Esophagus (tissue), 2 donors: ENCODE results near the gene CRHR1. TPM values are rescaled to one million over a fixed set of nuclear protein-coding genes. Genes with fewer than 3 reads are reported as not detected.
"Not testable (repeated sequence)": the region's sequence is repeated elsewhere in the genome, so short reads cannot be mapped to it uniquely, and the experiment has no call there.

Source experiments
- H3K27ac ChIP-seq, 2 donors: one replicate each; pipeline ENCODE4 v1.5.1; 2013; ENCODE audit warnings: low read depth in 2 of 2, mild to moderate bottlenecking in 2 of 2, inconsistent platforms in 1 of 2, low read length in 1 of 2, moderate library complexity in 1 of 2
- H3K27me3 ChIP-seq, 2 donors: one replicate each; pipeline ENCODE4 v1.6.1; 2013; ENCODE audit warnings: low read length in 2 of 2, control low read depth in 1 of 2, mild to moderate bottlenecking in 1 of 2; ENCODE audit not compliant: insufficient read depth in 2 of 2, control insufficient read depth in 1 of 2
- H3K36me3 ChIP-seq, 2 donors: one replicate each; pipeline ENCODE4 v1.6.1; 2013; ENCODE audit warnings: low read length in 1 of 2; ENCODE audit not compliant: control insufficient read depth in 2 of 2, insufficient read depth in 2 of 2
- H3K4me1 ChIP-seq, 2 donors: one replicate each; pipeline ENCODE4 v1.6.1; 2013; ENCODE audit warnings: low read length in 1 of 2; ENCODE audit not compliant: control insufficient read depth in 2 of 2, insufficient read depth in 2 of 2
- H3K4me3 ChIP-seq, 2 donors: one replicate each; pipeline ENCODE4 v1.5.1; 2013; ENCODE audit warnings: low read length in 2 of 2, mild to moderate bottlenecking in 2 of 2, low read depth in 1 of 2, moderate library complexity in 1 of 2
- H3K9me3 ChIP-seq, 2 donors: one replicate each; pipeline ENCODE4 v1.6.1; 2013; ENCODE audit warnings: mild to moderate bottlenecking in 2 of 2, low read depth in 1 of 2, low read length in 1 of 2, moderate library complexity in 1 of 2; ENCODE audit not compliant: control insufficient read depth in 2 of 2, insufficient read depth in 1 of 2
- WGBS, 2 donors: extraction: QIAGEN DNeasy Blood & Tissue Kit; methylation state at CpG; one replicate each; pipeline ENCODE4 v1.1.7; 2013; 5-methylcytosine and 5-hydroxymethylcytosine counted together
- polyA plus RNA-seq, 2 donors: library from polyadenylated mRNA; stranded (reverse); fragments of 200-250 nt; gene quantifications; one replicate each; pipeline ENCODE4 v1.2.3, GENCODE V29; 2013
- donor health status: healthy with polysubstance abuse.
- donor health status: Bipolar disorder and iron deficiency.

Gene CRHR1
- polyA plus RNA-seq, 2 donors, result 0.15 to 0.31 TPM

DNA sequence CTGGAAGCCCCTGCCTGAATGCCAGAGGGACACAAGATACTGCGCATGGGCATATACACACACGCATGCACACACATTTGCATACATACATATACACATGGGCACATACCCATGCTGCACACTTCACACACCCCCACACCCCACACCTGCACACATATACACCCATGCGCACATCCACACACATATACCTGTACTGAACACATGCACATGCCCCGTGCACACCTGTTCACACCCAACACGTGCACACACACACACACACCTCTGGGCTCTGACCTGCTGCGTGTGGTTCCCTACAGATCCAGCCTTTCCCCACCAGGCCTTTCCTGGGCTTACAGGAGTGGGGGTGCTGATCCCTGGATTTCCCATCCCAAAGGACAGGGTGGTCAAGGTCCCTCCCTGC, 66.9 kb downstream of the CRHR1 start:
- Histone ChIP-seq H3K9me3 (no peaks in the 10 kb centered on the region), H3K36me3 (no peaks in the 10 kb centered on the region), H3K27me3 (no peaks in the 10 kb centered on the region), H3K4me3 (no peak overlapping the region), H3K4me1 (no peaks in the 10 kb centered on the region), H3K27ac (no peak overlapping the region)
- WGBS, 2 donors, result 80% methylated on average over 6 of the region's 6 CpGs

DNA sequence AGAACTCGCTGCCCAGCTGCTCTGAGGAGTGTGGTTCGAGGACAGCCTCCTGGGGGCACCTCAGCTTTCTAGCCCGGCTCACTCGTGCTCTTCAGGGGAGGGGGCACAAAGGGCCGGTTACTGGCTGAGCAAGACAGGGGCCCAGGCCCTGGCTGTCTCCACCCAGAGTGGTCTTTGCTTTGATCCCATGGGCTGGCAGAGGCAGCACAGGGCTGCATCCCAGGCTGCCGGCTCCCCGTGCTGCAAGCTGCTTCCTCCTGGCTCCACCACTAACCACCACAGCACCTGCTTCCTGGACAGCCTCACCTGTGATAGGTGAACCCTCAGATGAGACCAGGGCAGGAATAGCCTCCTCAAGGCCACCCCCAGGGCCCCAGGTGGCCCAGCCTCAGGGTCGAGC, 67.3 kb downstream of the CRHR1 start:
- Histone ChIP-seq H3K4me3 (no peak overlapping the region), H3K9me3 (no peaks in the 10 kb centered on the region), H3K4me1 (no peaks in the 10 kb centered on the region), H3K27me3 (no peaks in the 10 kb centered on the region), H3K27ac (no peak overlapping the region), H3K36me3 (no peaks in the 10 kb centered on the region)
- WGBS, 2 donors, result 44 to 45% methylated on average over 8 of the region's 8 CpGs

GRCh38 chr17:45851873-45852272, 67.8 kb downstream of the CRHR1 start:
- Histone ChIP-seq H3K4me1 (no peaks in the 10 kb centered on the region), H3K36me3 (no peaks in the 10 kb centered on the region), H3K4me3 (no peak overlapping the region), H3K27ac (no peak overlapping the region), H3K9me3 (no peaks in the 10 kb centered on the region), H3K27me3 (no peaks in the 10 kb centered on the region)
- 65 to 67% methylated on average over 1 of the region's 1 CpG for WGBS, 2 donors

GRCh38 chr17:45852535-45853297, 68.6 kb downstream of the CRHR1 start:
- H3K9me3 ChIP-seq, result no peaks in the 10 kb centered on the region
- no peak overlapping the region for H3K4me3 ChIP-seq
- no peak overlapping the region for H3K27ac ChIP-seq
- no peaks in the 10 kb centered on the region for H3K27me3 ChIP-seq
- WGBS, 2 donors, result 23 to 27% methylated on average over 12 of the region's 12 CpGs
- H3K36me3 ChIP-seq, result no peaks in the 10 kb centered on the region
- H3K4me1 ChIP-seq, result no peaks in the 10 kb centered on the region

- Histone ChIP-seq H3K27ac (no peak overlapping the region), H3K9me3 (no peaks in the 10 kb centered on the region), H3K27me3 (no peaks in the 10 kb centered on the region), H3K36me3 (no peaks in the 10 kb centered on the region), H3K4me1 (no peaks in the 10 kb centered on the region), H3K4me3 (no peak overlapping the region)
- WGBS, 2 donors, result 67 to 73% methylated on average over 9 of the region's 9 CpGs
These were observed 70.1 kb downstream of the CRHR1 start for GRCh38 chr17:45854209-45854608.

GRCh38 chr17:45855691-45856336, 71.7 kb downstream of the CRHR1 start:
- no peak overlapping the region for H3K27ac ChIP-seq
- no peaks in the 10 kb centered on the region for H3K27me3 ChIP-seq
- WGBS, 2 donors, result 56 to 60% methylated on average over 2 of the region's 2 CpGs

GRCh38 chr17:45857977-45858708, 74.0 kb downstream of the CRHR1 start:
- H3K4me1 ChIP-seq, result no peaks in the 10 kb centered on the region
- 40 to 41% methylated on average over 10 of the region's 10 CpGs for WGBS, 2 donors
- peaks cover 0 to 2% of the 10 kb centered on the region in 2 donors for H3K9me3 ChIP-seq
- H3K4me3 ChIP-seq, result no peak overlapping the region
- H3K27ac ChIP-seq, result no peak overlapping the region
- H3K36me3 ChIP-seq, result no peaks in the 10 kb centered on the region
- H3K27me3 ChIP-seq, result no peaks in the 10 kb centered on the region

More at GRCh38 chr17:45855691-45856336, 71.7 kb downstream of the CRHR1 start:
- Histone ChIP-seq H3K4me3 (no peak overlapping the region), H3K36me3 (no peaks in the 10 kb centered on the region), H3K4me1 (no peaks in the 10 kb centered on the region), H3K9me3 (no peaks in the 10 kb centered on the region)

DNA sequence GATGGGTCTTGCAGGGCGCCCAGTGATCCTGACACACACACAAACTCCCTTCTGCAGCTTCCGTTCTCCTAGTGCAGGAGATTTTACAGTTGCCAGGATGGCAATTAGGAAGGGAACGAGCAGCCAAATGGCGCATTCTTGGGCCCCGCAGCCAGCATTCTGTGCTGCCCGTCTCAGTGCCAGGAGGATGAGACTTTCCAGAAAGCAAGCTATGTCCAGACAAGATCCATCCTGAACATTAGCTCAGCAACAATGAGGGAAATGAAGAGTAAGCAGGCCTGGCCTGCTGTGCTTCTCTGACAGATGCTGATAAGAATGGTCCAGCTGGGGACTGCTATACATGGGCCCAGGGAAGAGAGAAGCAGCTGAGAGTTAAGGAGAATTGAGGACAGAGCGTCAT, 77.0 kb downstream of the CRHR1 start:
- no peak overlapping the region for H3K27ac ChIP-seq
- peaks cover 0 to 2% of the 10 kb centered on the region in 2 donors for H3K9me3 ChIP-seq
- H3K27me3 ChIP-seq, result peaks cover 0 to 3% of the 10 kb centered on the region in 2 donors
- H3K4me1 ChIP-seq, result no peaks in the 10 kb centered on the region
- no peak overlapping the region for H3K4me3 ChIP-seq
- H3K36me3 ChIP-seq, result no peaks in the 10 kb centered on the region
- WGBS, 2 donors, result 71 to 77% methylated on average over 7 of the region's 7 CpGs

DNA sequence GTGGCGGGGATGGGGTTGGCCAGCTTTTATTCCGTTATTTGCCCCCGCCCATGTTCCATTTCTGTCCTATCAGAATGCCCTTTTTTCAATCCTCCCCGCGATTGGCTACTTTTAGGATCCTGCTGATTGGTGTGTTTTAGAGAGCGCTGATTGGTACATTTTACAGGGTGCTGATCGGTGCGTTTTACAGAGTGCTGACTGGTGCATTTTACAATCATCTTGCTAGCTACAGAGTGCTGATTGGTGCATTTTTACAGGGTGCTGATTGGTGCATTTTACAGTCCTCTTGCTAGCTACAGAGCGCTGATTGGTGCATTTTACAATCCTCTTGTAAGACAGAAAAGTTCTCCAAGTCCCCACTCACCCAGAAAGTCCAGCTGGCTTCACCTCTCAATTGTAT, 78.0 kb downstream of the CRHR1 start:
- not testable (repeated sequence) for H3K27me3 ChIP-seq, H3K27ac ChIP-seq, H3K4me1 ChIP-seq, H3K36me3 ChIP-seq, H3K4me3 ChIP-seq, H3K9me3 ChIP-seq
- 85 to 87% methylated on average over 9 of the region's 9 CpGs for WGBS, 2 donors
